ENCODE results near the gene DPYD. TPM values are rescaled to one million over a fixed set of nuclear protein-coding genes. Genes with fewer than 3 reads are reported as not detected.

The DPYD gene
- total and polyA plus RNA-seq, 7 experiments from 2014 or later, result 52.6 to 87.2 (median 57.4) TPM

DNA sequence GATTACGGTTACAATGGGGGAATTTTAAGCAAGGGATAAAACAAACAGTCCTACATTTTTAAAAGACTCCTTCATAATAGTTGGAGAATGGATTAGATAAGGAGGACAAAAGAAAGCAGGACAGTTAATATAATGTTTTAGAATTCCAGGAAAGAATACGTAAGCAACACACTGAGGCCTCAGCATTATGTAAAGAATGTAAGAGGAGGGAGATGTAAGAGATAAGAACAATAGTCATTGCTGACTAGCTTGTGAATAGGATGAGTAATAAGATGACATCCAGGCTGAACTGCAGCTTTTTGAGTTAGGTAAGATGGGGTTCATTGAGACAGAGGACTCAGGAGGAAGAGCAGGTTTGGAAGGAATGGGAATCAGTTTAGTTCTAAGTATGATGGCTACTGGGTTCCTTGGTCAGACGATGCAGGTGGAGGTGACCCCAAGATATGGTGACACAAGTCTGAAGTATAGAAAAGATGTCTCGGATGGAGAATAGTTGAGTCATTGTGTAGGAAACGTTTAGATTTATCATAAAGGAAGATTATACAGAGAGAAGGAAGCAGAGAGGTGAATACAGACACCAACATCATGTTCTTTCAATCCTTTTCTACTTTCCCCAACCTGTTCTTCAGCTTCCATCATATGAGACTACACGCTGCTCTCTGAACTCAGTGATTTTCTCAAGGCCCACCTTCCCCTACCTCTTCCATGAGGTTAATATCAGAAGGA lies 826.4 kb downstream of the DPYD start:
- Histone ChIP-seq H3K27ac (ENCODE audit: low read depth, low read length) (no peak overlapping the region), H3K36me3 (ENCODE audit: control insufficient read depth in 2 of 3, insufficient read depth in 3 of 3, low read length in 3 of 3) (peaks cover 0 to 6% (median 0%) of the 10 kb centered on the region in 3 experiments), H3K4me1 (ENCODE audit: control insufficient read depth in 2 of 2, insufficient read depth in 2 of 2, low read length in 2 of 2) (no peaks in the 10 kb centered on the region), H3K27me3 (ENCODE audit: control insufficient read depth in 2 of 2, insufficient read depth in 2 of 2, low read length in 2 of 2) (no peaks in the 10 kb centered on the region), H3K9me3 (ENCODE audit: control insufficient read depth in 2 of 3, low read length in 3 of 3) (no peaks in the 10 kb centered on the region), H3K4me3 (ENCODE audit: low read length) (no peak overlapping the region)
- DNase-seq, result no peak
- ChIA-PET CTCF (no interaction called here), POLR2A (no interaction called here)
- H3K9me3 Mint-ChIP-seq, result no peaks in the 10 kb centered on the region
- no peaks in the 10 kb centered on the region for H3K27me3 Mint-ChIP-seq
- H3K36me3 Mint-ChIP-seq, result peaks cover 8 to 58% (median 45%) of the 10 kb centered on the region in 5 donors
- intact Hi-C loops (cut with micrococcal nuclease), result no loop called here
- no peak overlapping the region for H3K4me3 Mint-ChIP-seq
- H3K4me1 Mint-ChIP-seq, result no peaks in the 10 kb centered on the region
- no peak for ATAC-seq
- H3K27ac Mint-ChIP-seq, result no peak overlapping the region

DNA sequence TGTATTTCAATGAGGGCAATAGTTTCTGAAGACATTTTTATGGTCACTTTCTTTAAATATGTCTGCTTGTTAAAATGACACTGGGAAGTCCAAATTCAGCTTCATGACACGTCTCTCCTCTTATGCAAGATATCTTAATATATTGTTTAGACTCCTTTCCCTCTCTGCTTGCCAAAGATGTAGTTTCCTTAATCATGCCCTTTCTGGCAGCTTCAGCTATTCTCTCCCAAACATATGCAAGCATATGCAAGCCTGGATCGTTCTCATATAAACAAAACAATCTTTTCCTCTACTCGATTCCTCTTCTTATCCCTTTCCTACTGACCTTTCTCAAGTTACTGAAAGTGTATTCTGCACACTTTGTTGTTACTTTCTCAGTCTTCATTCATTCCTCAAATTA lies 827.1 kb downstream of the DPYD start:
- Mint-ChIP-seq H3K36me3 (peaks cover 8 to 58% (median 45%) of the 10 kb centered on the region in 5 donors), H3K27ac (no peak overlapping the region), H3K4me3 (no peak overlapping the region), H3K9me3 (no peaks in the 10 kb centered on the region), H3K27me3 (no peaks in the 10 kb centered on the region), H3K4me1 (no peaks in the 10 kb centered on the region)
- ATAC-seq (no peak), DNase-seq (no peak)
- ChIA-PET POLR2A (no interaction called here), CTCF (no interaction called here)
- Histone ChIP-seq H3K27me3 (ENCODE audit: control insufficient read depth in 2 of 2, insufficient read depth in 2 of 2, low read length in 2 of 2) (no peaks in the 10 kb centered on the region), H3K9me3 (ENCODE audit: control insufficient read depth in 2 of 3, low read length in 3 of 3) (no peaks in the 10 kb centered on the region), H3K4me1 (ENCODE audit: control insufficient read depth in 2 of 2, insufficient read depth in 2 of 2, low read length in 2 of 2) (no peaks in the 10 kb centered on the region), H3K4me3 (ENCODE audit: low read length) (no peak overlapping the region), H3K27ac (ENCODE audit: low read depth, low read length) (no peak overlapping the region), H3K36me3 (ENCODE audit: control insufficient read depth in 2 of 3, insufficient read depth in 3 of 3, low read length in 3 of 3) (peaks cover 0 to 6% (median 0%) of the 10 kb centered on the region in 3 experiments)
- intact Hi-C loops (cut with micrococcal nuclease), result no loop called here

DNA sequence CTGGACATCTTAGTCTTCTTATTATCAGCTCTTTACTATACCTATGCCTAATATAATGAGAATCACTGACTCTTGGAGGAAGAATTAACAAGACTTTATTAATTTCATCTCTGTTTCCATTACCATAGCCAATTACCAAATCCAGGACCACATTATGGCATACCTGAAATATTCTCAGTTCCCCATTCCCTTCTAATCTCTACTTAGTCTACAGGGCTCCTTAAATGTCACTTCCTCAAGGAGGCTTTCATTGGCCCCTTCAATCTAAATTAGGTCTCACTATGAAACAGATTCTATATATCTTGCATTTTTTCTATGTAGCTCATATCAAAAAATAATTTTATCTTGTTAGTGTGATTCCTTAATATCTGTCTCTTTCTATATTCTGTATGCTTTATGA lies 828.0 kb downstream of the DPYD start:
- intact Hi-C loops (cut with micrococcal nuclease), result no loop called here
- Histone ChIP-seq H3K27ac (ENCODE audit: low read depth, low read length) (no peak overlapping the region), H3K27me3 (ENCODE audit: control insufficient read depth in 2 of 2, insufficient read depth in 2 of 2, low read length in 2 of 2) (no peaks in the 10 kb centered on the region), H3K36me3 (ENCODE audit: control insufficient read depth in 2 of 3, insufficient read depth in 3 of 3, low read length in 3 of 3) (peaks cover 0 to 6% (median 0%) of the 10 kb centered on the region in 3 experiments), H3K9me3 (ENCODE audit: control insufficient read depth in 2 of 3, low read length in 3 of 3) (no peaks in the 10 kb centered on the region), H3K4me3 (ENCODE audit: low read length) (no peak overlapping the region), H3K4me1 (ENCODE audit: control insufficient read depth in 2 of 2, insufficient read depth in 2 of 2, low read length in 2 of 2) (no peaks in the 10 kb centered on the region)
- Mint-ChIP-seq H3K4me3 (no peak overlapping the region), H3K27ac (no peak overlapping the region), H3K36me3 (peaks cover 8 to 59% (median 48%) of the 10 kb centered on the region in 5 donors), H3K4me1 (no peaks in the 10 kb centered on the region), H3K27me3 (no peaks in the 10 kb centered on the region), H3K9me3 (no peaks in the 10 kb centered on the region)
- POLR2A ChIA-PET, result interaction anchor here (0.6 kb wide), 1 partner anchor 35 kb away, joined by 3 read pairs; no protein-coding TSS in a partner anchor
- CTCF ChIA-PET, result no interaction called here
- DNase-seq, result no peak
- ATAC-seq, result no peak

DNA sequence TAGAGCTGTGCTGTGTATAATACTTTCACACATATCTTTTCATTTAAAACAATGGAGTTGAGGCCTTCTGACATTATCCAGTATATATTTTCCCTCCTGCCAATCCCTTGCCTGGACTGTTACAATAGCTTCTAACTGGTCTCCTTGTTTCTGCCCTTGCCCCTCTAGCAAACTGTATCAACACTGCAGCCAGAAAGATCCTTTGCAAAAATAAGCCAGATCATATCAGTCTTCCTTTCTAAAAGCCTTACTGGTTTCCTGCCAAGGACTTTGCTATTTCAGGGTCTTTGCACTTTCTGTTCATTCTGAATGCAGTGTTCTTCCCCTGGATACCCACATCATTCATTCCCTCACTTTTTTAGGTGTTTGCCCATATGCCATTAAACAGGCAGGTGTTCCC lies 829.2 kb downstream of the DPYD start:
- ChIA-PET CTCF (interaction anchor here (0.5 kb wide), 1 partner anchor 703 kb away, joined by 3 read pairs; no protein-coding TSS in a partner anchor), POLR2A (no interaction called here)
- H3K9me3 Mint-ChIP-seq, result no peaks in the 10 kb centered on the region
- H3K27ac Mint-ChIP-seq, result no peak overlapping the region
- no peak for DNase-seq
- H3K27ac ChIP-seq (ENCODE audit: low read depth, low read length), result no peak overlapping the region
- intact Hi-C loops (cut with micrococcal nuclease), result no loop called here
- H3K4me1 ChIP-seq (ENCODE audit: control insufficient read depth in 2 of 2, insufficient read depth in 2 of 2, low read length in 2 of 2), result no peaks in the 10 kb centered on the region
- no peaks in the 10 kb centered on the region for H3K36me3 ChIP-seq (ENCODE audit: control insufficient read depth in 2 of 3, insufficient read depth in 3 of 3, low read length in 3 of 3)
- H3K4me3 Mint-ChIP-seq, result no peak overlapping the region
- no peaks in the 10 kb centered on the region for H3K4me1 Mint-ChIP-seq
- no peak for ATAC-seq
- peaks cover under 1 to 56% (median 45%) of the 10 kb centered on the region in 5 donors for H3K36me3 Mint-ChIP-seq
- H3K27me3 ChIP-seq (ENCODE audit: control insufficient read depth in 2 of 2, insufficient read depth in 2 of 2, low read length in 2 of 2), result no peaks in the 10 kb centered on the region
- H3K27me3 Mint-ChIP-seq, result no peaks in the 10 kb centered on the region
- no peak overlapping the region for H3K4me3 ChIP-seq (ENCODE audit: low read length)
- no peaks in the 10 kb centered on the region for H3K9me3 ChIP-seq (ENCODE audit: control insufficient read depth in 2 of 3, low read length in 3 of 3)

DNA sequence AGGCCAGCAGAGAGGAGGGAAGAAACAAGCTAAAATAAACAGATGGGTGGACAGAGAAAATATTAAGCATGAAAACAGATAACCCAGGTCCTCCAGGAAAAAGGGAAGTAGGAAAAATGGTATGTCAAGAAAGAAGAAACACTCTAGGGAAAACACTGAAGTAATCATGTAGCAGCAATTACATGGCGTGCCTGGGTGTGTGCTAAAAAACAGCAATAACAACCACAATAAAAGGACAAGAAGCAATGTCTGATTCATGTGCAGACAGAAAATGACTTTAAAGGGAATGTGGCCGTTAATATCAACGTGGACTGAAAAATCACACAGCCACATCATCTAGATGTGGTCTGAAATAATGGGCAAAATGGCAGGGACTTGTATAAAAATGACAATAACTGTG lies 829.6 kb downstream of the DPYD start:
- Histone ChIP-seq H3K4me1 (ENCODE audit: control insufficient read depth in 2 of 2, insufficient read depth in 2 of 2, low read length in 2 of 2) (no peaks in the 10 kb centered on the region), H3K4me3 (ENCODE audit: low read length) (no peak overlapping the region), H3K27ac (ENCODE audit: low read depth, low read length) (no peak overlapping the region), H3K9me3 (ENCODE audit: control insufficient read depth in 2 of 3, low read length in 3 of 3) (no peaks in the 10 kb centered on the region), H3K36me3 (ENCODE audit: control insufficient read depth in 2 of 3, insufficient read depth in 3 of 3, low read length in 3 of 3) (no peaks in the 10 kb centered on the region), H3K27me3 (ENCODE audit: control insufficient read depth in 2 of 2, insufficient read depth in 2 of 2, low read length in 2 of 2) (no peaks in the 10 kb centered on the region)
- no peak for DNase-seq
- no peaks in the 10 kb centered on the region for H3K4me1 Mint-ChIP-seq
- no peak for ATAC-seq
- POLR2A ChIA-PET, result no interaction called here
- no peaks in the 10 kb centered on the region for H3K27me3 Mint-ChIP-seq
- H3K36me3 Mint-ChIP-seq, result peaks cover 0 to 52% (median 44%) of the 10 kb centered on the region in 5 donors
- CTCF ChIA-PET, result interaction anchor here (0.5 kb wide), 1 partner anchor 702 kb away, joined by 3 read pairs; no protein-coding TSS in a partner anchor
- H3K27ac Mint-ChIP-seq, result no peak overlapping the region
- intact Hi-C loops (cut with micrococcal nuclease), result no loop called here
- no peaks in the 10 kb centered on the region for H3K9me3 Mint-ChIP-seq
- no peak overlapping the region for H3K4me3 Mint-ChIP-seq

DNA sequence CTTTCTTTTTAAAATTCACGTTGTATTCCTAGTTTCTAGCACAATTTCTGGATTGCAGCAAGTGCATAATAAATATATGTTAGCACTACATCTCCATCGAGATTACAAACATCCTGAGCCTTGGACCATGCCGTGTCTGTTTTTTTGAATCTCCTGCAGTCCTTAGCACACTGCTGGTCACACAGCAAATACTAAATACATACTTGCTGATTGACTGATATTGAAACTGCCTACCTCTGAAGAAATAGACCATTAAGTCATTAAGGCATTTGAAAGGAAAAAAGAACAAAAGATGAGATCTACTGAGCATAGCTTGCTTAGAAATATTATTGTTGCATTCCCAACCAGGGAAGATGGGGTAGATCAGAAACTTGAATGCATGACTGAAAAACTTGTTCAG lies 830.1 kb downstream of the DPYD start:
- Mint-ChIP-seq H3K27ac (no peak overlapping the region), H3K9me3 (no peaks in the 10 kb centered on the region), H3K27me3 (no peaks in the 10 kb centered on the region), H3K36me3 (peaks cover 0 to 47% (median 38%) of the 10 kb centered on the region in 5 donors), H3K4me1 (no peaks in the 10 kb centered on the region), H3K4me3 (no peak overlapping the region)
- Histone ChIP-seq H3K36me3 (ENCODE audit: control insufficient read depth in 2 of 3, insufficient read depth in 3 of 3, low read length in 3 of 3) (no peaks in the 10 kb centered on the region), H3K9me3 (ENCODE audit: control insufficient read depth in 2 of 3, low read length in 3 of 3) (no peaks in the 10 kb centered on the region), H3K27me3 (ENCODE audit: control insufficient read depth in 2 of 2, insufficient read depth in 2 of 2, low read length in 2 of 2) (no peaks in the 10 kb centered on the region), H3K4me3 (ENCODE audit: low read length) (no peak overlapping the region), H3K27ac (ENCODE audit: low read depth, low read length) (no peak overlapping the region), H3K4me1 (ENCODE audit: control insufficient read depth in 2 of 2, insufficient read depth in 2 of 2, low read length in 2 of 2) (no peaks in the 10 kb centered on the region)
- no peak for ATAC-seq
- intact Hi-C loops (cut with micrococcal nuclease), result no loop called here
- ChIA-PET CTCF (no interaction called here), POLR2A (no interaction called here)
- DNase-seq, result no peak

DNA sequence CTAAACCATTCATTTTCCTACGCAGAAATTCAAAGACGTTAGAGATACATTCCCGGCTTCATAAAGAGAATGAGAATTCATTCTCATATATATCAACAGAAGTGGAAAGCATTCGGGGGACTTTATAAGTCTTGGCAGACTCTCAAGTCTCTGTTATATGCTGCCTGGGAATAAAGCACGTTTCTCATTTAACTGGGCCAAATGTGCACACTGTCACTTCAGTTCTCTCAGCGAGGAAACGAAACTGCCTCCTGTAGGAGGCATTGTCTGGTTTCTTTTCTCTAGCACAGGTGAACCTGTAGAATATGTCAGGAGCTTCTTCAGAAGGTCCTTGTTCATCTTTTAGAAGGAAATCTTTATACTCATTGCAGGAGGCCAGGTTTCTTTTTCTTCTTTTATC lies 831.7 kb downstream of the DPYD start:
- Histone ChIP-seq H3K4me1 (ENCODE audit: control insufficient read depth in 2 of 2, insufficient read depth in 2 of 2, low read length in 2 of 2) (no peaks in the 10 kb centered on the region), H3K9me3 (ENCODE audit: control insufficient read depth in 2 of 3, low read length in 3 of 3) (no peaks in the 10 kb centered on the region), H3K27me3 (ENCODE audit: control insufficient read depth in 2 of 2, insufficient read depth in 2 of 2, low read length in 2 of 2) (no peaks in the 10 kb centered on the region), H3K4me3 (ENCODE audit: low read length) (no peak overlapping the region), H3K27ac (ENCODE audit: low read depth, low read length) (no peak overlapping the region), H3K36me3 (ENCODE audit: control insufficient read depth in 2 of 3, insufficient read depth in 3 of 3, low read length in 3 of 3) (no peaks in the 10 kb centered on the region)
- peaks cover 0 to 53% (median 38%) of the 10 kb centered on the region in 5 donors for H3K36me3 Mint-ChIP-seq
- H3K9me3 Mint-ChIP-seq, result no peaks in the 10 kb centered on the region
- no peak overlapping the region for H3K27ac Mint-ChIP-seq
- ATAC-seq, result no peak
- no peaks in the 10 kb centered on the region for H3K27me3 Mint-ChIP-seq
- POLR2A ChIA-PET, result no interaction called here
- CTCF ChIA-PET, result no interaction called here
- no peak overlapping the region for H3K4me3 Mint-ChIP-seq
- intact Hi-C loops (cut with micrococcal nuclease), result no loop called here
- DNase-seq, result no peak
- H3K4me1 Mint-ChIP-seq, result no peaks in the 10 kb centered on the region
